ENCODE data around the gene SLFN11.
A peak's percentile ranks its signal among the peaks of the same experiment; 100 is the strongest.
"Not testable (repeated sequence)": the region's sequence is repeated elsewhere in the genome, so short reads cannot be mapped to it uniquely, and the experiment has no call there.

Gene SLFN11

GRCh38 chr17:35373534-35373983, at the start of gene SLFN11:
TSS of gene SLFN11 (minus strand) at chr17:35373621. CDS start at chr17:35363807, 9,814 bp downstream.
- DNase-seq (ENCODE audit: low read depth) = peak; percentile 76

GRCh38 chr17:35421069-35421468, 47.6 kb upstream of the SLFN11 start:
- DNase-seq (ENCODE audit: low read depth) = not testable (repeated sequence)

- DNase-seq (ENCODE audit: low read depth) = no peak
Measured at GRCh38 chr17:35416659-35417058, 43.2 kb upstream of the SLFN11 start.

GRCh38 chr17:35414707-35415106, 41.3 kb upstream of the SLFN11 start:
- DNase-seq (ENCODE audit: low read depth) = not testable (repeated sequence)

- no peak for DNase-seq (ENCODE audit: low read depth)
Measured at GRCh38 chr17:35414247-35414646, 40.8 kb upstream of the SLFN11 start.

- no peak for DNase-seq (ENCODE audit: low read depth)
Measured at GRCh38 chr17:35407531-35407930, 34.1 kb upstream of the SLFN11 start.

GRCh38 chr17:35406568-35406967, 33.1 kb upstream of the SLFN11 start:
- DNase-seq (ENCODE audit: low read depth) = no peak

GRCh38 chr17:35404360-35404759, 30.9 kb upstream of the SLFN11 start:
- DNase-seq (ENCODE audit: low read depth) = no peak

GRCh38 chr17:35393783-35394182, 20.4 kb upstream of the SLFN11 start:
- not testable (repeated sequence) for DNase-seq (ENCODE audit: low read depth)

- DNase-seq (ENCODE audit: low read depth) = no peak
Measured at GRCh38 chr17:35390663-35391062, 17.2 kb upstream of the SLFN11 start.

- DNase-seq (ENCODE audit: low read depth) = no peak
Measured at GRCh38 chr17:35390156-35390555, 16.7 kb upstream of the SLFN11 start.

GRCh38 chr17:35387496-35387895, 14.1 kb upstream of the SLFN11 start:
- no peak for DNase-seq (ENCODE audit: low read depth)

GRCh38 chr17:35377706-35378105, 4.3 kb upstream of the SLFN11 start:
- no peak for DNase-seq (ENCODE audit: low read depth)

GRCh38 chr17:35377068-35377467, 3.6 kb upstream of the SLFN11 start:
- DNase-seq (ENCODE audit: low read depth) = no peak

GRCh38 chr17:35376245-35376644, 2.8 kb upstream of the SLFN11 start:
- DNase-seq (ENCODE audit: low read depth) = no peak

GRCh38 chr17:35374766-35375344, 1.4 kb upstream of the SLFN11 start:
- DNase-seq (ENCODE audit: low read depth) = no peak

- DNase-seq (ENCODE audit: low read depth) = peak; percentile 35
Measured at GRCh38 chr17:35373984-35374765, 754 bp upstream of the SLFN11 start.

GRCh38 chr17:35372846-35373533, 431 bp downstream of the SLFN11 start:
- no peak for DNase-seq (ENCODE audit: low read depth)

GRCh38 chr17:35371934-35372333, 1.5 kb downstream of the SLFN11 start:
- no peak for DNase-seq (ENCODE audit: low read depth)

GRCh38 chr17:35368081-35368830, 5.2 kb downstream of the SLFN11 start:
- no peak for DNase-seq (ENCODE audit: low read depth)

GRCh38 chr17:35361027-35361426, 12.4 kb downstream of the SLFN11 start:
- DNase-seq (ENCODE audit: low read depth) = no peak

GRCh38 chr17:35359398-35359797, 14.0 kb downstream of the SLFN11 start:
- no peak for DNase-seq (ENCODE audit: low read depth)
